ENCODE data around the gene EN1.

GRCh38 chr2:118830881-118831280 lies 16.6 kb downstream of the EN1 start:
- TF ChIP-seq POLR2A (IDR thresholded peaks at IDR 0.05) (no peak), POLR2AphosphoS5 (IDR thresholded peaks at IDR 0.05; ENCODE audit: insufficient read depth in 1 of 2, low read depth in 1 of 2) (no peak)

Data from vagina (tissue), 2 donors.